Prostate gland (tissue), 2 donors: ENCODE results near the gene ADGRG1.

Experiments
- CTCF ChIP-seq, 4 experiments: fragments of 200-600 bp in 2 of 4; fragments of 450-650 bp in 2 of 4; sonication (generic) in 2 of 4; IDR thresholded peaks; 1 replicate in 3 of 4; 2 replicates in 1 of 4; pipeline ENCODE4 v1.5.1; 2016 to 2019; ENCODE audit warnings: antibody characterized with exemption in 4 of 4, mild to moderate bottlenecking in 2 of 4, moderate library complexity in 2 of 4
- POLR2A ChIP-seq: fragments of 450-650 bp; IDR thresholded peaks from one replicate; pipeline ENCODE4 v1.6.1; 2016; ENCODE audit warnings: antibody characterized with exemption, mild to moderate bottlenecking
- POLR2AphosphoS5 ChIP-seq: sonication (generic); formaldehyde crosslinking; IDR thresholded peaks from one replicate; pipeline ENCODE4 v1.6.1; 2017; ENCODE audit warnings: antibody characterized with exemption

GRCh38 chr16:57630407-57630797 lies 2.0 kb downstream of the ADGRG1 start:
- no peak for TF ChIP-seq CTCF (IDR thresholded peaks at IDR 0.05)
- TF ChIP-seq POLR2A: no peak
- no peak for TF ChIP-seq POLR2AphosphoS5
